IPS-18a (cell line): ENCODE results near the gene CLASP2.
"Not testable (repeated sequence)": the region's sequence is repeated elsewhere in the genome, so short reads cannot be mapped to it uniquely, and the experiment has no call there.

Source experiments
- H3K27ac ChIP-seq: one replicate; pipeline ENCODE4 v1.5.1; 2013; ENCODE audit warnings: low read length
- H3K27me3 ChIP-seq: one replicate; pipeline ENCODE4 v1.6.1; 2013; ENCODE audit warnings: mild to moderate bottlenecking, low read length; ENCODE audit not compliant: control insufficient read depth, insufficient read depth
- H3K36me3 ChIP-seq: one replicate; pipeline ENCODE4 v1.6.1; 2013; ENCODE audit warnings: low read depth, low read length; ENCODE audit not compliant: control insufficient read depth
- H3K4me1 ChIP-seq: one replicate; pipeline ENCODE4 v1.6.1; 2013; ENCODE audit warnings: low read depth, low read length; ENCODE audit not compliant: control insufficient read depth
- H3K4me3 ChIP-seq: one replicate; pipeline ENCODE4 v1.5.1; 2013; ENCODE audit warnings: low read length
- H3K9ac ChIP-seq: one replicate; pipeline ENCODE4 v1.6.1; 2013; ENCODE audit warnings: mild to moderate bottlenecking, low read length, moderate library complexity
- H3K9me3 ChIP-seq: one replicate; pipeline ENCODE4 v1.6.1; 2013; ENCODE audit warnings: low read depth, low read length; ENCODE audit not compliant: control insufficient read depth

The CLASP2 gene

DNA sequence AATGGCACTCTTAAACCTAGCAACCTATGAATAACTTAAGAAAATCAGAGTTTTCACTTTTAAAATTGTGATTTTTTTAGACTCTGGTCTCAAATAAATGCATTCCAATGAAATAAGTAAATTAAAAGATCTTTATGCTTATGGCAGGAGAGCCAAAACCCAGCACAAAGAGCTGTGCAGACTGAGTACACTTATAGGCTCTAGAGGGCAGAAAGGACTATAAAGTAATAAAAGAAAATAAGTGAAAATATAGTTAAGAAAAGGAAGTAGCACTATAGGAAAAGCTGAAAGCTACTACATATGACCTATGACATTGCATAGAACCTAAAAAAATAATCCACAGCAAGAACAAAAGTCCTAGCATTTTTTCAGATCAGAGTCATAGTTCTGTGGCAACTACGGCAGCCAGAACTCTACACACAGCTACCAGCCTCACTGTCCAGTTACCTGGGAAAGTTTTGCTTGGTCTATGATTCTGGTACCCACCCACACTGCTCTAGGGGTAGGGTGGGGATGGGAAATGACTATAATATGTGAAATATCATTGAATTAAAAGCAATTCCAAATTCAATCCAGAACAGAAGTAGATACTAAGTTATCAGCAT, 30.5 kb downstream of the CLASP2 start:
- H3K27me3 ChIP-seq: no peaks in the 10 kb centered on the region
- no peaks in the 10 kb centered on the region for H3K9me3 ChIP-seq

DNA sequence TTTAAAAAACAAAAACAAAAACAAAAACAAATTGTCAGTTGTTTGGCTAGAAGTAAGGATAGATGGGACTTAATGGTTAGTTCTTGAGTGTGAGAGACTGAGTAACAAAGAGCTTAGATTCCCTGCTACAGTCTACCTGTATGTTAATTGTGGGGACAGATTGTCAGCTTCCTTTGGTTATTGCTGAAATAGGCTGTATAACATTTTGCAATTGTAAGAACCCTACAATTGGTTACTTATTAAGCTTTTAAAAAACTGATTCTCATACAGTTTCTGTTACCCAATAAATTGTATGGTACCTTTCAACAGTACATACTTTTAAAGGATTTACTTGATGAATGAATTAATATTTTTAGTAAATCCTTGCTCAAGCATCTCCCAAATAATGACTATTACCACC, 35.3 kb downstream of the CLASP2 start:
- H3K36me3 ChIP-seq: peaks cover 19% of the 10 kb centered on the region
- no peaks in the 10 kb centered on the region for H3K27me3 ChIP-seq
- no peak overlapping the region for H3K4me3 ChIP-seq
- no peak overlapping the region for H3K9ac ChIP-seq
- H3K27ac ChIP-seq: no peak overlapping the region
- H3K4me1 ChIP-seq: no peaks in the 10 kb centered on the region
- peaks cover 6% of the 10 kb centered on the region for H3K9me3 ChIP-seq

More for the DNA sequence above, 30.5 kb downstream of the CLASP2 start:
- Histone ChIP-seq H3K4me3 (no peak overlapping the region), H3K27ac (no peak overlapping the region), H3K4me1 (no peaks in the 10 kb centered on the region), H3K9ac (no peak overlapping the region), H3K36me3 (peaks cover 21% of the 10 kb centered on the region)

DNA sequence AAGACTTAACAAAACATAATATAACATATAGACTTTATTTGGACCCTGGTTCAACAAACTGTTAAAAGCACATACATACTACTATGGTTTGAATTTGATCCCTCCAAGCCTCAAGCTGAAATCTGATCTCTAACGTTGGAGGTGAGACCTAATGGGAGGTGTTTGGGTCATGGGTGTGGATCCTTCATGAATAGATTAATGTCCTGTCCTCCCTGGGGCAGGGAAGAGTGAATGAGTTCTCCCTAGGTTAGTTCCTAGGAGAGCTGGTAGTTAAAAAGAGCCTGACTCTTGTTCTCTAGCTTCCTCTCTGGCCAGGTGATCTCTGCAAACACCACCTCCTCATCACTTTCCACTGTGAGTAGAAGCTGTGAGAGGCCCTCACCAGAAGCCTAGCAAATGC, 36.4 kb downstream of the CLASP2 start:
- Histone ChIP-seq H3K4me3 (no peak overlapping the region), H3K27ac (no peak overlapping the region), H3K27me3 (no peaks in the 10 kb centered on the region), H3K36me3 (peaks cover 18% of the 10 kb centered on the region), H3K4me1 (no peaks in the 10 kb centered on the region), H3K9me3 (peaks cover 6% of the 10 kb centered on the region), H3K9ac (no peak overlapping the region)

DNA sequence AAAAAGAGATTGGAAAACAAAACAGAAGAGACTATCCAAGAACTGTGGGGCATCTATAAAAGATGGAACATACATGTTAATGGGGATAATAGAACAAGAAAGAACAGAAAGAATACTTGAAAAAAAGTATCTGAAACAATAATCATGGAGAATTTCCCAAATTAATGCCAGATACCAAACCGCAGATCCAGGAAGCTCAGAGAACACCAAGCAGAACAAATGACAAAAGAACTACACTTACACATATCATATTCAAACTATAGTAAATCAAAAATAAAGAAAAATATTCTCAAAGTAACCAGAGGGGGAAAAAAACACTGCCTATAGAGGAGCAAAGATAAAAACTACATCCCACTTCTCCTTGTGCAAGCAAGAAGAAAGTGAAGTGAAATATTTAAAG, 40.0 kb downstream of the CLASP2 start:
- no peak overlapping the region for H3K27ac ChIP-seq
- H3K36me3 ChIP-seq: peaks cover 6% of the 10 kb centered on the region
- H3K27me3 ChIP-seq: no peaks in the 10 kb centered on the region
- H3K9ac ChIP-seq: no peak overlapping the region
- no peaks in the 10 kb centered on the region for H3K4me1 ChIP-seq
- peaks cover 6% of the 10 kb centered on the region for H3K9me3 ChIP-seq
- no peak overlapping the region for H3K4me3 ChIP-seq

DNA sequence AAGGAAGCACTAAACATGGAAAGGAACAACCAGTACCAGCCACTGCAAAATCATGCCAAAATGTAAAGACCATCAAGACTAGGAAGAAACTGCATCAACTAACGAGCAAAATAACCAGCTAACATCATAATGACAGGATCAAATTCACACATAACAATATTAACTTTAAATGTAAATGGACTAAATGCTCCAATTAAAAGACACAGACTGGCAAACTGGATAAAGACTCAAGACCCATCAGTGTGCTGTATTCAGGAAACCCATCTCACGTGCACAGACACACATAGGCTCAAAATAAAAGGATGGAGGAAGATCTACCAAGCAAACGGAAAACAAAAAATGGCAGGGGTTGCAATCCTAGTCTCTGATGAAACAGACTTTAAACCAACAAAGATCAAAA, 44.6 kb downstream of the CLASP2 start:
- H3K9ac ChIP-seq, H3K36me3 ChIP-seq, H3K27me3 ChIP-seq, H3K27ac ChIP-seq, H3K4me1 ChIP-seq, H3K4me3 ChIP-seq, H3K9me3 ChIP-seq: not testable (repeated sequence)

DNA sequence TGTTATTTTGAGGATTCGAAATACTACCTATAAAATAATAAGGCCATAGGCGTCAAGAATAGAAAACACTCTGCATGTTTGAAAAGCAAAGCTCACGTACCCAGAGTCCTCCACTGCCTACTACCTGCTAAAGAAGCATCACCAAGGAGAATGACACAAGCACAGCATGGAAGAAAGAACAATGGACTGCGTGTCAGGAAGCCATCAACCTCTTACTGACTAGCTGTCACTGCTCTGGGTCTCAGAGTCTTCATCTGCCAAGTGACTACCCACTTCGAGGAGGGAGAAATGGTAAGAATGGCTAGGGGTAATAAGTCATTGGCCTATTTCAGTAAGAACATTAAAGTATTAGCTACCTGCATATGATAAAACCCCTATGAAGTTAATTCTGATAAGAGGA, 49.4 kb downstream of the CLASP2 start:
- H3K4me1 ChIP-seq: peaks cover 3% of the 10 kb centered on the region
- H3K27me3 ChIP-seq: no peaks in the 10 kb centered on the region
- no peaks in the 10 kb centered on the region for H3K9me3 ChIP-seq
- no peak overlapping the region for H3K27ac ChIP-seq
- no peaks in the 10 kb centered on the region for H3K36me3 ChIP-seq
- H3K4me3 ChIP-seq: no peak overlapping the region
- no peak overlapping the region for H3K9ac ChIP-seq

DNA sequence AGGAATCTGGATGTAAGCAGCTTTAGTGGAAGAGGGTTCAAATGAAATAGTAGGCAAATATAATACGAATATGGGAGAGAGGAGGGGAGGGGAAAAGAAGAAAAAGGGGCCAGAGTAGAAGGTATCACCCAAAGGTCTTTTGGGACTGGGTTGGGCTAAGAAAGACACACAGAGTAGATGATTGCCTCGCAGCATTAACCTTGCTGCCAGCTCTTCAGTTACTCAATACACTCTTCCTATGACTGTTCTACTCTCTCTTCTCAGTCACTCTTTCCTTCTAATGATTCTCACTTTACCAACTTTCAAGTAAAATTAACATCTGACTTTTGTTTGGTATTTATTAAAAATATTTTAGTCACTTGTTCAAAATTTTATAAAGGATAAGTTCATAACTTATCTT, 52.8 kb downstream of the CLASP2 start:
- no peak overlapping the region for H3K27ac ChIP-seq
- H3K4me3 ChIP-seq: no peak overlapping the region

DNA sequence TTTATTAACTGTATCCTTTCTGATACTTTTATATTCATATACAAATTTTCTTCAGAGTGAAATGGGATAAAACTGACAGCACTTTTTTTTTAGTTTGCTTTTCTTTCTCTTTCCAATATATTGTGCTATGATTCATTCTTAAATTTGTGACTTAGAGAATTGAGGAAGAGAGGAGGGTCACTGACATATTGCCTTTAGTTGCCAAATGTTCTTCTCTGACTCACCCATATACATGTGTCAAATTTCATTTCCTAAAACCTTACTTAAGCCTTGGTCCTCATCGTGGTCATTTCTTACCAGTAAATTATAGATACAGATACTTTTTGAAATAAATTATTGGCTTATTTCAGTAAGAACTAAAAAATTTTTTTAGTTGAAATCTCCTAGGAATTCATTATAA, 53.9 kb downstream of the CLASP2 start:
- Histone ChIP-seq H3K36me3 (no peaks in the 10 kb centered on the region), H3K4me3 (no peak overlapping the region), H3K9ac (no peak overlapping the region), H3K27ac (no peak overlapping the region), H3K9me3 (no peaks in the 10 kb centered on the region), H3K4me1 (peaks cover 17% of the 10 kb centered on the region), H3K27me3 (no peaks in the 10 kb centered on the region)

More for the DNA sequence above, 52.8 kb downstream of the CLASP2 start:
- Histone ChIP-seq H3K9me3 (no peaks in the 10 kb centered on the region), H3K9ac (no peak overlapping the region), H3K36me3 (no peaks in the 10 kb centered on the region), H3K27me3 (no peaks in the 10 kb centered on the region), H3K4me1 (peaks cover 8% of the 10 kb centered on the region)

DNA sequence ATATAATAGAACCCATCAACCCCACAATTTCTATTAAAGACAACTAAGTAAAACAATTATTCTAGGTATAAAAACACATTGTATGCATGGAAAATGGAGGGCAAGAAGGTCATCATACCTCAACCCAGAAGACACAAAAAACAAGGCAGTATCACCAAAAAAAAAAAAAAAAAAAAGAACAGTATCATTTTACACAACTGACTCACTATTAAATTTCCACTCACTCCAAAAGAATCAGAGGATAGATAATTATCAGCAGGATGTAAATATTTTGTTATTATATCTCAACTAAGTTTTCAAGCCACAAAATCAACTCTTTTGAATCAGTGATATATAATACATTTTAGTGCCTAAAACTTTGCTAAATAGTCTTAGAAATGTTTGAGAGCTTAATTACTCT, 55.0 kb downstream of the CLASP2 start:
- Histone ChIP-seq H3K4me1 (peaks cover 22% of the 10 kb centered on the region), H3K27me3 (no peaks in the 10 kb centered on the region), H3K36me3 (no peaks in the 10 kb centered on the region), H3K9me3 (no peaks in the 10 kb centered on the region), H3K27ac (no peak overlapping the region), H3K9ac (no peak overlapping the region), H3K4me3 (no peak overlapping the region)

DNA sequence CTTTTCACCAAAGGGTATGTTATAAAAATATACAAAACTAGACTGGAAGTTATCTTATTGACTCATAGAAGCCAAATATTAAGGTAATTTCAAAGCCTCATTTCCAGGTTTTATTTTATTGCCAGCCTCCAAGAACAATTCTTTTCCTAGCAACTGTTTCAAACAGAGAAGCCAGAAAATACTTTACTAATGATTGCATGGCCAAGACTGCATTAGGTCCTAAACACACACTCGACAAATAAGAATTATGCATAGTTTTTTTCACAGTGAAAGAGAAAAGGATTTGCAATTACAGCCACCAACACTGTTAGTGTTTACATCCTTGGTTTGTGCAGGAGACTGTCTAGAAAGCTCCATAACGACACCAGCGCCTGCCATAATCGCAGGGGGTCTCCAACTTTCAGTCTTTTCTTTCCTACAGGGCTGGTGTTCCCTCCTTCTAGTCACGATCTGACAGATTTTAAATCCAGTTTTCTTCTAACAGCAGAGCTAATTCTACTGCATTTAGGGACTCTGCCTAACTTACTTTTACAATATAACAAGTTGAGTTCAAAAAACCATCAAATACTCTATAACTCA, 58.1 kb downstream of the CLASP2 start:
- no peak overlapping the region for H3K27ac ChIP-seq
- peak overlapping the region; percentile 6 for H3K9ac ChIP-seq
- no peaks in the 10 kb centered on the region for H3K9me3 ChIP-seq
- peaks cover 27% of the 10 kb centered on the region for H3K4me1 ChIP-seq
- no peaks in the 10 kb centered on the region for H3K27me3 ChIP-seq
- H3K36me3 ChIP-seq: no peaks in the 10 kb centered on the region
- peak overlapping the region; percentile 51 for H3K4me3 ChIP-seq

DNA sequence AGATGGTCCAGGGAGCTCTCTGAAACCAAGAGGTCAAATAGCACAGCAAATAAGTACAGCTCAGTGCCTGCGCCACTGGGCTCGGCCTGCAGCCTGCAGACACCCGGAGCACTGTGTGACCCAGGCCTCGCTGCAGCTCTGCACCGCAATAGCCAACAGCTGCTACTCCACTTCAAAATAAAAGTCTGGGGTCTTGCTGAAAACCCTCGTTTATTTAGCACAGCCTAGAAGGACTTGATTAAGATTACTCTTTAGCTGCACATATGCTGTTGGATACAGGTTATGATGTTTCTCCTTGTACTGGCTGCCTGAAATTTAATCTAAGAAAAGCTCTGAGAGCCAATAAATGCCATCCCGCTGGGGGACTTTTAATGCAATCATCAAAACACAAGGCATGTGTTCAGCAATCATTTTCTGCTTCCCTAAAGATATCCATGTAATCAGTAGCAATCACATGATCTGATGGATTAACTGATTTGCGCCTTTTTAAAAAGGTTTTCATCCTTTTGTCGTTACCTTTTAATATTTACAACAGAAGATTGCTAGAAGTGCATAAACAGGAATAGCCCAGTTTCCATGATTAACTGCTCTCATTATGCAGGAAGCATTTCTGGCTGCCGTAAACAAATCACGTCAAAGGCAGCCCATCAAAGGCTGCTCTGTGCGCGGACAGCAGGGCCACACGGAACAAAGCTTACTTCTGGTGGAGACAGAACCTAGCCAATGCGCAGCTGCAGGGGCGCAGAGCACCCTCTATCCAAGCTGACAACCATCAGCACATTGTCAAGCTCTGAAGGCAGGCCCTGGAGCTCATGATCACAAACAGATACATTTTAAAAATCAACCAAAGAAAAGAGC, 58.8 kb downstream of the CLASP2 start:
- Histone ChIP-seq H3K9me3 (no peaks in the 10 kb centered on the region), H3K9ac (peak overlapping the region; percentile 6), H3K4me3 (peak overlapping the region; percentile 51), H3K27ac (peak overlapping the region; percentile 3), H3K4me1 (peaks cover 32% of the 10 kb centered on the region), H3K27me3 (no peaks in the 10 kb centered on the region), H3K36me3 (no peaks in the 10 kb centered on the region)
